Activated T-cell treated with anti-CD3 and anti-CD28 coated beads for 48 hours (primary cell): Measurements from ENCODE around the gene LIN37.

ENCODE experiments used
- DNase-seq: peaks from one replicate; pipeline ENCODE4 v3.0.0-alpha.2; 2020; ENCODE audit warnings: low read depth

LIN37 gene

DNA sequence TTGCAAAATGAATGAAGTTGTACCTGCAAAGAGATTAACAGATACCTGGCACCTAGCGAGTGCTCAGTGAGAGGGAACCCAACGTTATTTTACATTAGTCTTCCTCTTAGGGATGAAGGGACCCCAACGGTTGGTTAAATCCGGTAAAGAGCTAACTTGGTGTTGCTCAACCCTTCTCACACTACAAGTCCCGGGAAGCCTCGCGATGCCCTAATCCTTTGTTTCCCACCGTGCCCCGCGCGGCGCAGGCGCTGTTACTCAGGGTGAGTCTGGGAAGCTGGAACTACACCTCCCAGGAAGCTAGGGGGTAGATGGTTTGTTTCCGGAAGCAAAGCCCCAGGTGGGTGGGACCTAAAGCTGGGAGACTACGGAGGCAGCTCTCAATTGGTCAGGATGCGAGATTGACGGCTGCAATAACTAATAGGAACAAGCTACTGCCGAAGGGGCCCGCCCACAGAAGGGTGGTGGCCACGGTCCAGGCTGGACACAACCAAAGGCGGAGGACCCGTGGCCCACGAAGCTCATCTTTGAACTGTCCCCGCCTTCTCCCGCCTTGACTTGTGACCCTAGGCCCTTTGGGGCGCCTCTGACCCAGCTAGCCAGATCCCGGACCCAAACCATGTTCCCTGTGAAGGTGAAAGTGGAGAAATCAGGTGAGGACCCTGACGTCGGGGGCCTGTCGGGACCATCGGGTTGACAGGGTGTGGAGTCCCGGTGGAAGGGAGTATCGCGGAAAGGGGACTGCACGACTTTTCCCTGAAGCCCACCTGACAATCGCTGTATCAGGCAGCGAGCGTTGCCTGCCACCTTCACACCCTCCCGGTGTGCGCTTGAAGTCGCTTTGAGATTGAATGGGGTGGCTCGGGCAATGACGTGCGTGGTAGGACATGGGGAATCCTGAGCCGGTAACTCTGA lies at the start of gene LIN37:
Gene LIN37 (plus strand): TSS at position 471 of the 915 bp plus-strand sequence. CDS start 149 bp downstream, at position 620.
- peak; percentile 97 for DNase-seq

DNA sequence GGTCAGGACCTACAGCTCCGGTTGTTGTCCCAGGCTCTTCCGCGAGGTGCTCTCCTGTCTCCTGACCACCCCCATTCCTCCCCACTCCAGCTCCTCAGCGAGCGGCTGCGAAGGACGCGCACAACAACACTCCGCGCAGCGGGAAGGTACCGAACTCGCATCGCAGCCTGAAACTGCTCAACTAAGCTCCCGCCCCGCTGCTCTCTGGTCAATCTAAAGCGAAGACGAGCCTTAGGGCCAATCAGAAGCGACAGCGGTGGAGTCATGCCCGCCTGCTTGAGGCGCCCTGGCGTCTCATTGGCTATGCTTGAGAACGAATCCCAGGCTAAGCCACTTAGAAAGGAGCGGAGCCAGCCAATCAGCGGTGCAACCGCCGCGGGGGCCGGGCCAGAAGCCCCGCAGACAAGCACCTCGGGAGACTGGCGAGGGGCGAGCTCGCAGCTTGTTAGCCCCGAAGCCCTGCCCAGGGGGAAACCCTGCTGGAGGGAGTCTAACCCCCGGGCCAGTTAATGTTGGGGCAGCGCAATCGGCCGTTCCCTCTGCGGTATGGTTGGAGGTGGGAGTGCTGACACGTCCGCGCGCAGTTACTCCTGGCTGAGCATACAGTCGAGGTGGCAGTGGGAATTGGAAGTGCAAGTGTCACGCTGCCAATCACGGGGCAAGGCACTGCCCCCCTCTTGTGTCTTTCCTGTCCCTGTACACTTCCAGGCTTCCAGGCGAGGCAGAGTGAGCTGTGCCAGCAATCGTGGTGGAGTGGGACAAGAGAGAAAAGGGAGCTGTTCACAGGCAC lies 46.0 kb upstream of the LIN37 start:
- DNase-seq, result peak; percentile 89

GRCh38 chr19:35703343-35703742 lies 45.0 kb upstream of the LIN37 start:
- DNase-seq, result no peak

GRCh38 chr19:35704218-35704617 lies 44.2 kb upstream of the LIN37 start, which contains the start of gene ZBTB32:
Gene ZBTB32, plus strand, starts transcription at chr19:35704558. Its CDS starts 10,069 bp downstream, at chr19:35714627.
- no peak for DNase-seq

- no peak for DNase-seq
These were observed 40.0 kb upstream of the LIN37 start for GRCh38 chr19:35708391-35708790.

DNA sequence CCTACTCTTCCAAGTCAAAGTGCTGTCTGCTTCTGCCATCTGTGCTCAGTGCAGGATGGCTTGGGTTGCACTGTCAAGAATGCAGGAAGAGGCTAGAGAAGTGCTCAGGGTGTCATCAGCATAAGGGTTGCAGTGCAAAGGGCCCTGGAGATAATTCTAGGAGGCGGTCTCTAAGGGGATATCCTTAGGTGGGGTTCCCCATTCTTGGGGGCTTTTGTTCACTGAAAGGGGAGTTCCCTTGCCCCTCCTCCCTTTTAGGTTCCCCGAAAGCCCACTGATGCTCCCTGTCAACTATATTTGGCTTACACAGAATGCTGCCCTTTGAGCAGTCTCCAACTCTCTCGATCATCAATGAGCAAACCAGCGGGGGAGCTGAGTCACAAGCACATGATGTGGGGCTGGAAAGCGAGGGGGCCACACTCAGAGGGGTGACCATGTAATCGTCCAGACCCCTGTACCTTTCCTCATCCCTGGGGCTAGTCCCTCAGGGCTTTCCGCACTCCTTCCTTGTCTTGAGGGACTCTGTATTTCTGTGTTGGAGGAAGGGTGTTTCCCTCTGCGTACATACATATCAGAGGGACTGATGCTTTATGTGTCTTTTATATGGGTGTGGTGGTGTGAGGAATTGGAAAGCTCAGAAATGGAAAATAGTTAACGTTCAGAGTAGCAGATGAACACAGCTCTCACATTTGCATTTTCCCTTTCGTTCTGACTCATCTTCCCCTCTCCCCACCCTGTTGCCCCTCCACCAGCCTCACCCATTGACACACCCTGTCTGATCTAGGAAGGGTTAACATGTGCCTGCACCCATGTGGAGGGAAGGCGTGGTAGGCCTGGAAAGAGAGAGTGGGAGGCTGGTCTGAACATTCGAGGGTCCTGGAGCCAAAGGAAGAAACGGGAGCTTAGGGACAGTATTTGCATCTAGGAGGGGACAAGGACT lies 37.3 kb upstream of the LIN37 start:
- peak; percentile 67 for DNase-seq

- peak; percentile 80 for DNase-seq
These were observed 35.5 kb upstream of the LIN37 start for GRCh38 chr19:35712567-35713505.

DNA sequence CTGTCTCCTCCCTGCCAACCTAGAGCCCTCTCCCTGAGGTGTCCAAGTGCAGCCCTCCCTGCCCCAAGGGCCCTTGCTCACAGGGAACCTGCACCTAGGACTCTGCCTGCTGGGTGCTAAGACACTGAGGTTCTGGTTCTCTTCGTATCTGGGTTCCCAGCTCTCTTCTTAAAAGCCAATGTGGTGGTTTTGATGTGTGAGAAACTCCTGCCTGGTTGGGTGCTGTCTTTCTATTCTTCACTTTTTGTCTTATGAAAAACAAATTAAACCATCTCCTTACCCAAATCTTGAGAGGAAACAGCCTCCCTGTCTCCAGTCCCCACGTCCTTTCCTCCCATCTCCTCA lies 34.9 kb upstream of the LIN37 start:
- no peak for DNase-seq

DNA sequence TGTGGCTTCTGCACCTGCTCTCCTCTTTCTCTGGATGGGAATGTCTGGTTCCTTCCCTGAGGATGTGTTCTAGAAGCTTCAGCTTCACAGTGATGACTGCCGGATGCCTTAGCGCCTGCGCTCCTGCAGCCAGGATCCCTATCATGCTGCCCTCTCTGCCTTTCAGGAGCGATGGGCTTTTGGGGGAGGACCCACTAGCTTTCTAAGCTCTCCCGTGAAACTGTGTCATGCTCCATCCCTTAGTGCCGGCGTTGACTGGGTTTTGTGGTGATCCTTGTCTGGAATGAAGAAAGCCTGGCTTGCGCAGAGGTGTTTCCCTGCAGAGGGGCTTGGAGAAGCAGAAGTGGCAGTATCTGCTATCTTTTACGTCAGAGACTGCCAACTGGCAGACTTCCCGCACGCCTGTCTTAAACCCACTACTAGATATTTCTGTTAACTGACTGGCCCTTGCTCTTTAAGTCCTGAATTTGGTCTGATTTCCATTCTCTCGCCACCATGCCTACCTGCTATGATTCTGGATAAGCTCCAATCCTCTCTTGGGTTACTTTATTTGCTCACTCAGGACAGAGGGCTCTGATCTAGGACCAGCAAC lies 34.4 kb upstream of the LIN37 start:
- DNase-seq, result no peak

GRCh38 chr19:35714601-35715354 lies 33.6 kb upstream of the LIN37 start:
- no peak for DNase-seq

- no peak for DNase-seq
These were observed 33.0 kb upstream of the LIN37 start for GRCh38 chr19:35715355-35715809.

GRCh38 chr19:35715981-35716800 lies 32.2 kb upstream of the LIN37 start:
- DNase-seq, result no peak

- peak; percentile 71 for DNase-seq
These were observed 31.3 kb upstream of the LIN37 start for GRCh38 chr19:35716801-35717664.

- DNase-seq, result peak; percentile 97
These were observed 30.6 kb upstream of the LIN37 start, which contains the start of gene KMT2B for GRCh38 chr19:35717665-35718344. Gene KMT2B, plus strand, starts transcription at chr19:35718003. Its CDS starts 16 bp downstream, at chr19:35718019.

DNA sequence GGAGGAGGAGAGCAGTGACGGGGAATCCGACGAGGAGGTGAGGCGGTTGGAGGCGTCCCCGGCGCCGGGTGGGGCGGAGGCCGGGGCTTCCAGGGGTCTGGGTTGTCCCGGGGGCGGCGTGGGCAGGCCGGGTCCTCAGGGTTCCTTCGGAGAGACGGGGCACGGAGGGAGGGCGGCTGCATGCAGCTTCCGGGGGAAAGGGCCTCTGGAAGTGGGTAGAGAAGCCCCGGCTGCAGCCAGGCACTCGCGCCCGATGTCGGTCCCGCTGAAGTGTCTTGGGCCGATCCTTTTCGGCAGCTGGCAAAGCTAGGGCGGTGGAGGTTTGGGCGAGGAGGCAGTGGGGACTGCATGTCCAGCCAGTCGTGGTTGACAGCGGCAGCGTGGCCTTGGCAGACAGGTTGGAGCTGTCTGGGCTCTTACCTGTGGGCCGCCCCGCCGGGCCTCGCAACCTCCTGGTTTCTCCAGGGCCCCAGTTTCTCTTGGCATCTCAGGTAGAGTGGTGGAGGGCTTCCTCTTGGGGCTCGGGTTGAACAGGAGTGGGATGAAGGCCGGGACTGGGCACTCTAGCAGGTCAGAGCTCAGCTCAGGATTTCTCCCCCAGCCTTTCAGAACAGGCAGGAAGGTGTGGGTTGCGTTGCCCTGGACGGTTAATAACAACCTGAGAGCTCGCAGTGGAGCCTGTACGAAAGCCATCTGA lies 29.9 kb upstream of the LIN37 start:
- DNase-seq, result peak; percentile 59
